ENCODE data around the gene ENDOG. TPM values are rescaled to one million over a fixed set of nuclear protein-coding genes. Genes with fewer than 3 reads are reported as not detected.

Gene ENDOG
- total RNA-seq, 1 experiment from 2014 or later, result 25.8 TPM

- TF ChIP-seq, protein P1, sequence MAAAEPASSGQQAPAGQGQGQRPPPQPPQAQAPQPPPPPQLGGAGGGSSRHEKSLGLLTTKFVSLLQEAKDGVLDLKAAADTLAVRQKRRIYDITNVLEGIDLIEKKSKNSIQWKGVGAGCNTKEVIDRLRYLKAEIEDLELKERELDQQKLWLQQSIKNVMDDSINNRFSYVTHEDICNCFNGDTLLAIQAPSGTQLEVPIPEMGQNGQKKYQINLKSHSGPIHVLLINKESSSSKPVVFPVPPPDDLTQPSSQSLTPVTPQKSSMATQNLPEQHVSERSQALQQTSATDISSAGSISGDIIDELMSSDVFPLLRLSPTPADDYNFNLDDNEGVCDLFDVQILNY (CRISPR knock-in tag; IDR thresholded peaks at IDR 0.05), result no peak
- no peak for TF ChIP-seq CREM (CRISPR knock-in tag; IDR thresholded peaks at IDR 0.05)
- no peak for TF ChIP-seq RELA (CRISPR knock-in tag; IDR thresholded peaks at IDR 0.05; ENCODE audit: borderline replicate concordance)
- TF ChIP-seq ZNF532 (CRISPR knock-in tag; IDR thresholded peaks at IDR 0.05; ENCODE audit: borderline replicate concordance), result no peak
- TF ChIP-seq, protein P2, sequence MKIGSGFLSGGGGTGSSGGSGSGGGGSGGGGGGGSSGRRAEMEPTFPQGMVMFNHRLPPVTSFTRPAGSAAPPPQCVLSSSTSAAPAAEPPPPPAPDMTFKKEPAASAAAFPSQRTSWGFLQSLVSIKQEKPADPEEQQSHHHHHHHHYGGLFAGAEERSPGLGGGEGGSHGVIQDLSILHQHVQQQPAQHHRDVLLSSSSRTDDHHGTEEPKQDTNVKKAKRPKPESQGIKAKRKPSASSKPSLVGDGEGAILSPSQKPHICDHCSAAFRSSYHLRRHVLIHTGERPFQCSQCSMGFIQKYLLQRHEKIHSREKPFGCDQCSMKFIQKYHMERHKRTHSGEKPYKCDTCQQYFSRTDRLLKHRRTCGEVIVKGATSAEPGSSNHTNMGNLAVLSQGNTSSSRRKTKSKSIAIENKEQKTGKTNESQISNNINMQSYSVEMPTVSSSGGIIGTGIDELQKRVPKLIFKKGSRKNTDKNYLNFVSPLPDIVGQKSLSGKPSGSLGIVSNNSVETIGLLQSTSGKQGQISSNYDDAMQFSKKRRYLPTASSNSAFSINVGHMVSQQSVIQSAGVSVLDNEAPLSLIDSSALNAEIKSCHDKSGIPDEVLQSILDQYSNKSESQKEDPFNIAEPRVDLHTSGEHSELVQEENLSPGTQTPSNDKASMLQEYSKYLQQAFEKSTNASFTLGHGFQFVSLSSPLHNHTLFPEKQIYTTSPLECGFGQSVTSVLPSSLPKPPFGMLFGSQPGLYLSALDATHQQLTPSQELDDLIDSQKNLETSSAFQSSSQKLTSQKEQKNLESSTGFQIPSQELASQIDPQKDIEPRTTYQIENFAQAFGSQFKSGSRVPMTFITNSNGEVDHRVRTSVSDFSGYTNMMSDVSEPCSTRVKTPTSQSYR (CRISPR knock-in tag; IDR thresholded peaks at IDR 0.05), result no peak
- TF ChIP-seq, protein P3, sequence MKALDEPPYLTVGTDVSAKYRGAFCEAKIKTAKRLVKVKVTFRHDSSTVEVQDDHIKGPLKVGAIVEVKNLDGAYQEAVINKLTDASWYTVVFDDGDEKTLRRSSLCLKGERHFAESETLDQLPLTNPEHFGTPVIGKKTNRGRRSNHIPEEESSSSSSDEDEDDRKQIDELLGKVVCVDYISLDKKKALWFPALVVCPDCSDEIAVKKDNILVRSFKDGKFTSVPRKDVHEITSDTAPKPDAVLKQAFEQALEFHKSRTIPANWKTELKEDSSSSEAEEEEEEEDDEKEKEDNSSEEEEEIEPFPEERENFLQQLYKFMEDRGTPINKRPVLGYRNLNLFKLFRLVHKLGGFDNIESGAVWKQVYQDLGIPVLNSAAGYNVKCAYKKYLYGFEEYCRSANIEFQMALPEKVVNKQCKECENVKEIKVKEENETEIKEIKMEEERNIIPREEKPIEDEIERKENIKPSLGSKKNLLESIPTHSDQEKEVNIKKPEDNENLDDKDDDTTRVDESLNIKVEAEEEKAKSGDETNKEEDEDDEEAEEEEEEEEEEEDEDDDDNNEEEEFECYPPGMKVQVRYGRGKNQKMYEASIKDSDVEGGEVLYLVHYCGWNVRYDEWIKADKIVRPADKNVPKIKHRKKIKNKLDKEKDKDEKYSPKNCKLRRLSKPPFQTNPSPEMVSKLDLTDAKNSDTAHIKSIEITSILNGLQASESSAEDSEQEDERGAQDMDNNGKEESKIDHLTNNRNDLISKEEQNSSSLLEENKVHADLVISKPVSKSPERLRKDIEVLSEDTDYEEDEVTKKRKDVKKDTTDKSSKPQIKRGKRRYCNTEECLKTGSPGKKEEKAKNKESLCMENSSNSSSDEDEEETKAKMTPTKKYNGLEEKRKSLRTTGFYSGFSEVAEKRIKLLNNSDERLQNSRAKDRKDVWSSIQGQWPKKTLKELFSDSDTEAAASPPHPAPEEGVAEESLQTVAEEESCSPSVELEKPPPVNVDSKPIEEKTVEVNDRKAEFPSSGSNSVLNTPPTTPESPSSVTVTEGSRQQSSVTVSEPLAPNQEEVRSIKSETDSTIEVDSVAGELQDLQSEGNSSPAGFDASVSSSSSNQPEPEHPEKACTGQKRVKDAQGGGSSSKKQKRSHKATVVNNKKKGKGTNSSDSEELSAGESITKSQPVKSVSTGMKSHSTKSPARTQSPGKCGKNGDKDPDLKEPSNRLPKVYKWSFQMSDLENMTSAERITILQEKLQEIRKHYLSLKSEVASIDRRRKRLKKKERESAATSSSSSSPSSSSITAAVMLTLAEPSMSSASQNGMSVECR (CRISPR knock-in tag; IDR thresholded peaks at IDR 0.05; ENCODE audit: borderline replicate concordance), result no peak
- TF ChIP-seq KAT7 (CRISPR knock-in tag; IDR thresholded peaks at IDR 0.05; ENCODE audit: borderline replicate concordance), result no peak
- TF ChIP-seq, protein P4, sequence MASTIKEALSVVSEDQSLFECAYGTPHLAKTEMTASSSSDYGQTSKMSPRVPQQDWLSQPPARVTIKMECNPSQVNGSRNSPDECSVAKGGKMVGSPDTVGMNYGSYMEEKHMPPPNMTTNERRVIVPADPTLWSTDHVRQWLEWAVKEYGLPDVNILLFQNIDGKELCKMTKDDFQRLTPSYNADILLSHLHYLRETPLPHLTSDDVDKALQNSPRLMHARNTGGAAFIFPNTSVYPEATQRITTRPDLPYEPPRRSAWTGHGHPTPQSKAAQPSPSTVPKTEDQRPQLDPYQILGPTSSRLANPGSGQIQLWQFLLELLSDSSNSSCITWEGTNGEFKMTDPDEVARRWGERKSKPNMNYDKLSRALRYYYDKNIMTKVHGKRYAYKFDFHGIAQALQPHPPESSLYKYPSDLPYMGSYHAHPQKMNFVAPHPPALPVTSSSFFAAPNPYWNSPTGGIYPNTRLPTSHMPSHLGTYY (CRISPR knock-in tag; IDR thresholded peaks at IDR 0.05), result no peak
- TF ChIP-seq USF2 (CRISPR knock-in tag; IDR thresholded peaks at IDR 0.05), result no peak
- no peak for TF ChIP-seq NR3C1 (CRISPR knock-in tag; conservative IDR thresholded peaks at IDR 0.05; ENCODE audit: low read depth)
- TF ChIP-seq, protein P5, sequence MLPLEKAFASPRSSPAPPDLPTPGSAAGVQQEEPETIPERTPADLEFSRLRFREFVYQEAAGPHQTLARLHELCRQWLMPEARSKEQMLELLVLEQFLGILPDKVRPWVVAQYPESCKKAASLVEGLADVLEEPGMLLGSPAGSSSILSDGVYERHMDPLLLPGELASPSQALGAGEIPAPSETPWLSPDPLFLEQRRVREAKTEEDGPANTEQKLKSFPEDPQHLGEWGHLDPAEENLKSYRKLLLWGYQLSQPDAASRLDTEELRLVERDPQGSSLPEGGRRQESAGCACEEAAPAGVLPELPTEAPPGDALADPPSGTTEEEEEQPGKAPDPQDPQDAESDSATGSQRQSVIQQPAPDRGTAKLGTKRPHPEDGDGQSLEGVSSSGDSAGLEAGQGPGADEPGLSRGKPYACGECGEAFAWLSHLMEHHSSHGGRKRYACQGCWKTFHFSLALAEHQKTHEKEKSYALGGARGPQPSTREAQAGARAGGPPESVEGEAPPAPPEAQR (CRISPR knock-in tag; IDR thresholded peaks at IDR 0.05), result no peak
- TF ChIP-seq, protein P6, sequence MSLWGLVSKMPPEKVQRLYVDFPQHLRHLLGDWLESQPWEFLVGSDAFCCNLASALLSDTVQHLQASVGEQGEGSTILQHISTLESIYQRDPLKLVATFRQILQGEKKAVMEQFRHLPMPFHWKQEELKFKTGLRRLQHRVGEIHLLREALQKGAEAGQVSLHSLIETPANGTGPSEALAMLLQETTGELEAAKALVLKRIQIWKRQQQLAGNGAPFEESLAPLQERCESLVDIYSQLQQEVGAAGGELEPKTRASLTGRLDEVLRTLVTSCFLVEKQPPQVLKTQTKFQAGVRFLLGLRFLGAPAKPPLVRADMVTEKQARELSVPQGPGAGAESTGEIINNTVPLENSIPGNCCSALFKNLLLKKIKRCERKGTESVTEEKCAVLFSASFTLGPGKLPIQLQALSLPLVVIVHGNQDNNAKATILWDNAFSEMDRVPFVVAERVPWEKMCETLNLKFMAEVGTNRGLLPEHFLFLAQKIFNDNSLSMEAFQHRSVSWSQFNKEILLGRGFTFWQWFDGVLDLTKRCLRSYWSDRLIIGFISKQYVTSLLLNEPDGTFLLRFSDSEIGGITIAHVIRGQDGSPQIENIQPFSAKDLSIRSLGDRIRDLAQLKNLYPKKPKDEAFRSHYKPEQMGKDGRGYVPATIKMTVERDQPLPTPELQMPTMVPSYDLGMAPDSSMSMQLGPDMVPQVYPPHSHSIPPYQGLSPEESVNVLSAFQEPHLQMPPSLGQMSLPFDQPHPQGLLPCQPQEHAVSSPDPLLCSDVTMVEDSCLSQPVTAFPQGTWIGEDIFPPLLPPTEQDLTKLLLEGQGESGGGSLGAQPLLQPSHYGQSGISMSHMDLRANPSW (CRISPR knock-in tag; conservative IDR thresholded peaks at IDR 0.05; ENCODE audit: low read depth), result no peak
- no peak for TF ChIP-seq TCF7 (CRISPR knock-in tag; IDR thresholded peaks at IDR 0.05; ENCODE audit: low read depth)
- TF ChIP-seq, protein P7, sequence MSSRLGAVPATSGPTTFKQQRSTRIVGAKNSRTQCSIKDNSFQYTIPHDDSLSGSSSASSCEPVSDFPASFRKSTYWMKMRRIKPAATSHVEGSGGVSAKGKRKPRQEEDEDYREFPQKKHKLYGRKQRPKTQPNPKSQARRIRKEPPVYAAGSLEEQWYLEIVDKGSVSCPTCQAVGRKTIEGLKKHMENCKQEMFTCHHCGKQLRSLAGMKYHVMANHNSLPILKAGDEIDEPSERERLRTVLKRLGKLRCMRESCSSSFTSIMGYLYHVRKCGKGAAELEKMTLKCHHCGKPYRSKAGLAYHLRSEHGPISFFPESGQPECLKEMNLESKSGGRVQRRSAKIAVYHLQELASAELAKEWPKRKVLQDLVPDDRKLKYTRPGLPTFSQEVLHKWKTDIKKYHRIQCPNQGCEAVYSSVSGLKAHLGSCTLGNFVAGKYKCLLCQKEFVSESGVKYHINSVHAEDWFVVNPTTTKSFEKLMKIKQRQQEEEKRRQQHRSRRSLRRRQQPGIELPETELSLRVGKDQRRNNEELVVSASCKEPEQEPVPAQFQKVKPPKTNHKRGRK (CRISPR knock-in tag; IDR thresholded peaks at IDR 0.05; ENCODE audit: borderline replicate concordance), result no peak
- no peak for TF ChIP-seq TEAD1 (CRISPR knock-in tag; IDR thresholded peaks at IDR 0.05)
- TF ChIP-seq HMGA2 (CRISPR knock-in tag; IDR thresholded peaks at IDR 0.05), result no peak
- TF ChIP-seq ZNF232 (CRISPR knock-in tag; IDR thresholded peaks at IDR 0.05), result no peak
Observed at GRCh38 chr9:128807827-128808226, 10.5 kb upstream of the ENDOG start (continued).

Data from WTC11 (cell line).